ENCODE measurements around the gene TCF12.

TCF12 gene

GRCh38 chr15:57330619-57331340 is 412.3 kb downstream of the TCF12 start:
- no peak overlapping the region for H3K9ac ChIP-seq
- no peak overlapping the region for H3K27ac ChIP-seq
- H3K4me3 ChIP-seq (ENCODE audit: low read depth, low read length), result no peak overlapping the region
- H3K27me3 ChIP-seq (ENCODE audit: control insufficient read depth, insufficient read depth, low read length), result no peaks in the 10 kb centered on the region
- H3K36me3 ChIP-seq (ENCODE audit: control insufficient read depth, insufficient read depth, low read length), result no peaks in the 10 kb centered on the region
- no peaks in the 10 kb centered on the region for H3K79me2 ChIP-seq
- no peaks in the 10 kb centered on the region for H3K4me1 ChIP-seq
- H2AFZ ChIP-seq, result no peak overlapping the region
- no peak overlapping the region for H3K4me2 ChIP-seq (ENCODE audit: low read length)
- no peak for TF ChIP-seq CTCF (IDR thresholded peaks at IDR 0.05)
- no peaks in the 10 kb centered on the region for H3K9me3 ChIP-seq (ENCODE audit: control insufficient read depth, low read length)

GRCh38 chr15:57332326-57332725 is 413.9 kb downstream of the TCF12 start:
- TF ChIP-seq CTCF (IDR thresholded peaks at IDR 0.05), result no peak
- Histone ChIP-seq H3K27me3 (ENCODE audit: control insufficient read depth, insufficient read depth, low read length) (no peaks in the 10 kb centered on the region), H3K9me3 (ENCODE audit: control insufficient read depth, low read length) (no peaks in the 10 kb centered on the region), H3K4me1 (no peaks in the 10 kb centered on the region), H3K4me2 (ENCODE audit: low read length) (no peak overlapping the region), H3K9ac (no peak overlapping the region), H3K79me2 (no peaks in the 10 kb centered on the region), H2AFZ (no peak overlapping the region), H3K4me3 (ENCODE audit: low read depth, low read length) (no peak overlapping the region), H3K36me3 (ENCODE audit: control insufficient read depth, insufficient read depth, low read length) (no peaks in the 10 kb centered on the region), H3K27ac (no peak overlapping the region)

- Histone ChIP-seq H2AFZ (no peak overlapping the region), H3K9me3 (ENCODE audit: control insufficient read depth, low read length) (no peaks in the 10 kb centered on the region), H3K27ac (no peak overlapping the region), H3K27me3 (ENCODE audit: control insufficient read depth, insufficient read depth, low read length) (no peaks in the 10 kb centered on the region), H3K4me2 (ENCODE audit: low read length) (no peak overlapping the region), H3K9ac (no peak overlapping the region), H3K4me3 (ENCODE audit: low read depth, low read length) (no peak overlapping the region), H3K36me3 (ENCODE audit: control insufficient read depth, insufficient read depth, low read length) (no peaks in the 10 kb centered on the region), H3K4me1 (no peaks in the 10 kb centered on the region), H3K79me2 (no peaks in the 10 kb centered on the region)
- TF ChIP-seq CTCF (IDR thresholded peaks at IDR 0.05), result no peak
These were observed 415.0 kb downstream of the TCF12 start for GRCh38 chr15:57333487-57333886.

- H3K4me1 ChIP-seq, result no peaks in the 10 kb centered on the region
- H3K27ac ChIP-seq, result no peak overlapping the region
- H3K4me3 ChIP-seq (ENCODE audit: low read depth, low read length), result no peak overlapping the region
- H3K79me2 ChIP-seq, result no peaks in the 10 kb centered on the region
- H3K9me3 ChIP-seq (ENCODE audit: control insufficient read depth, low read length), result no peaks in the 10 kb centered on the region
- H3K9ac ChIP-seq, result no peak overlapping the region
- no peaks in the 10 kb centered on the region for H3K27me3 ChIP-seq (ENCODE audit: control insufficient read depth, insufficient read depth, low read length)
- H3K4me2 ChIP-seq (ENCODE audit: low read length), result no peak overlapping the region
- no peaks in the 10 kb centered on the region for H3K36me3 ChIP-seq (ENCODE audit: control insufficient read depth, insufficient read depth, low read length)
- H2AFZ ChIP-seq, result no peak overlapping the region
- no peak for TF ChIP-seq CTCF (IDR thresholded peaks at IDR 0.05)
These were observed 415.8 kb downstream of the TCF12 start for GRCh38 chr15:57334257-57334656.

- Histone ChIP-seq H3K36me3 (ENCODE audit: control insufficient read depth, insufficient read depth, low read length) (no peaks in the 10 kb centered on the region), H3K4me3 (ENCODE audit: low read depth, low read length) (no peak overlapping the region), H3K79me2 (no peaks in the 10 kb centered on the region), H3K4me2 (ENCODE audit: low read length) (no peak overlapping the region), H3K27ac (no peak overlapping the region), H3K9ac (no peak overlapping the region), H3K9me3 (ENCODE audit: control insufficient read depth, low read length) (no peaks in the 10 kb centered on the region), H2AFZ (no peak overlapping the region), H3K4me1 (no peaks in the 10 kb centered on the region), H3K27me3 (ENCODE audit: control insufficient read depth, insufficient read depth, low read length) (no peaks in the 10 kb centered on the region)
- no peak for TF ChIP-seq CTCF (IDR thresholded peaks at IDR 0.05)
These were observed 416.9 kb downstream of the TCF12 start for GRCh38 chr15:57335293-57335715.
